Measurements from ENCODE around the gene SYNPO2. TPM values are rescaled to one million over a fixed set of nuclear protein-coding genes. Genes with fewer than 3 reads are reported as not detected.

The SYNPO2 gene
- total and polyA plus RNA-seq, 10 of the 15 experiments (the other 5 are each of a cell fraction or from before 2014, with no cell fraction given): 0.04 to 0.34 (median 0.28) TPM

DNA sequence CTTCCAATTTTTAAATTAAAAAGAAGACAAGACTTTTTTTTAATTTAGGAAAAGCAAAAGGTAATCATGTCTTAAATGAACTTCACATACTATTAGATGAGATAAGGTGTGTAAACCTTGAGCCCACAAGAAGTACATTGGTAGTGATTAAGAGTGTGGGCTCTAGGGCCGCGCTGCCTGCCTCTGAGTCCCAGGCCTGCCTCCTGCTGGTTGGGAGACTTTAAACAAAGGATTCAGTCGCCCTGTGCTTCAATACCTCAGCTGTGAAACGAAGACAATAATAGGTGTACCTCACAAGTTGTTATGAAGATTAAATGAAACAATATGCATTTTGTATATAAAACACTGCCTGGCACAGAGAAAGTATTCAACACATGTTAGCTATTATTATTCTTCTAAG lies 151.1 kb downstream of the SYNPO2 start:
- Histone ChIP-seq H3K27ac (ENCODE audit: control insufficient read depth, insufficient read depth) (no peak overlapping the region), H3K79me2 (ENCODE audit: control insufficient read depth, insufficient read depth, low read length) (no peaks in the 10 kb centered on the region), H3K36me3 (ENCODE audit: control insufficient read depth in 2 of 2, insufficient read depth in 2 of 2, low read length in 1 of 2) (no peaks in the 10 kb centered on the region), H3K4me2 (ENCODE audit: control insufficient read depth, insufficient read depth) (no peak overlapping the region), H4K20me1 (ENCODE audit: control insufficient read depth, insufficient read depth) (no peaks in the 10 kb centered on the region), H3K4me3 (no peak overlapping the region), H2AFZ (ENCODE audit: control insufficient read depth, low read depth, low read length) (no peak overlapping the region), H3K9ac (ENCODE audit: control insufficient read depth, insufficient read depth, low read length) (no peak overlapping the region), H3K9me3 (replicated peaks; ENCODE audit: control insufficient read depth, insufficient read depth, low read length) (no peaks in the 10 kb centered on the region), H3K27me3 (replicated peaks in 1 of 2; ENCODE audit: control insufficient read depth in 2 of 2, insufficient read depth in 2 of 2, low read length in 1 of 2) (no peaks in the 10 kb centered on the region; a peak in 1 of 4 replicates), H3K4me1 (ENCODE audit: control insufficient read depth, insufficient read depth, low read length) (peaks cover 6% of the 10 kb centered on the region; the same call in 1 of the 2 replicates)
- intact Hi-C loops (cut with micrococcal nuclease; ENCODE audit: unreplicated experiment) (loop anchor here (2.0 to 5.0 kb wide), 2 partner anchors 59 to 453 kb away; no protein-coding TSS in a partner anchor), in situ Hi-C loops (cut with MboI) (loop anchor here (5.0 to 10.0 kb wide), 2 partner anchors 263 to 455 kb away; a partner anchor contains a TSS)
- ChIA-PET SMC1A (ENCODE audit: uncharacterized antibody, unreplicated experiment) (interaction anchor here (1.3 to 1.6 kb wide), 2 partner anchors 14 to 60 kb away, joined by 3 to 7 read pairs; no protein-coding TSS in a partner anchor), CTCF (interaction anchor here (0.6 to 4.0 kb wide), 13 partner anchors 9 to 455 kb away, joined by 3 to 28 read pairs (median 6); a partner anchor contains a TSS), POLR2A (no interaction called here), RAD21 (ENCODE audit: unreplicated experiment) (interaction anchor here (1.1 to 2.8 kb wide), 4 partner anchors 10 to 589 kb away, joined by 4 to 9 read pairs (median 4); partner anchors contain the start of gene PDE5A)
- FAIRE-seq: no peak
- no peak for TF ChIP-seq SIN3A (IDR thresholded peaks at IDR 0.05; ENCODE audit: low read depth, low read length)
- TF ChIP-seq, protein P1, sequence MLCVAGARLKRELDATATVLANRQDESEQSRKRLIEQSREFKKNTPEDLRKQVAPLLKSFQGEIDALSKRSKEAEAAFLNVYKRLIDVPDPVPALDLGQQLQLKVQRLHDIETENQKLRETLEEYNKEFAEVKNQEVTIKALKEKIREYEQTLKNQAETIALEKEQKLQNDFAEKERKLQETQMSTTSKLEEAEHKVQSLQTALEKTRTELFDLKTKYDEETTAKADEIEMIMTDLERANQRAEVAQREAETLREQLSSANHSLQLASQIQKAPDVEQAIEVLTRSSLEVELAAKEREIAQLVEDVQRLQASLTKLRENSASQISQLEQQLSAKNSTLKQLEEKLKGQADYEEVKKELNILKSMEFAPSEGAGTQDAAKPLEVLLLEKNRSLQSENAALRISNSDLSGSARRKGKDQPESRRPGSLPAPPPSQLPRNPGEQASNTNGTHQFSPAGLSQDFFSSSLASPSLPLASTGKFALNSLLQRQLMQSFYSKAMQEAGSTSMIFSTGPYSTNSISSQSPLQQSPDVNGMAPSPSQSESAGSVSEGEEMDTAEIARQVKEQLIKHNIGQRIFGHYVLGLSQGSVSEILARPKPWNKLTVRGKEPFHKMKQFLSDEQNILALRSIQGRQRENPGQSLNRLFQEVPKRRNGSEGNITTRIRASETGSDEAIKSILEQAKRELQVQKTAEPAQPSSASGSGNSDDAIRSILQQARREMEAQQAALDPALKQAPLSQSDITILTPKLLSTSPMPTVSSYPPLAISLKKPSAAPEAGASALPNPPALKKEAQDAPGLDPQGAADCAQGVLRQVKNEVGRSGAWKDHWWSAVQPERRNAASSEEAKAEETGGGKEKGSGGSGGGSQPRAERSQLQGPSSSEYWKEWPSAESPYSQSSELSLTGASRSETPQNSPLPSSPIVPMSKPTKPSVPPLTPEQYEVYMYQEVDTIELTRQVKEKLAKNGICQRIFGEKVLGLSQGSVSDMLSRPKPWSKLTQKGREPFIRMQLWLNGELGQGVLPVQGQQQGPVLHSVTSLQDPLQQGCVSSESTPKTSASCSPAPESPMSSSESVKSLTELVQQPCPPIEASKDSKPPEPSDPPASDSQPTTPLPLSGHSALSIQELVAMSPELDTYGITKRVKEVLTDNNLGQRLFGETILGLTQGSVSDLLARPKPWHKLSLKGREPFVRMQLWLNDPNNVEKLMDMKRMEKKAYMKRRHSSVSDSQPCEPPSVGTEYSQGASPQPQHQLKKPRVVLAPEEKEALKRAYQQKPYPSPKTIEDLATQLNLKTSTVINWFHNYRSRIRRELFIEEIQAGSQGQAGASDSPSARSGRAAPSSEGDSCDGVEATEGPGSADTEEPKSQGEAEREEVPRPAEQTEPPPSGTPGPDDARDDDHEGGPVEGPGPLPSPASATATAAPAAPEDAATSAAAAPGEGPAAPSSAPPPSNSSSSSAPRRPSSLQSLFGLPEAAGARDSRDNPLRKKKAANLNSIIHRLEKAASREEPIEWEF (IDR thresholded peaks at IDR 0.05; ENCODE audit: insufficient replicate concordance, low read depth, low read length): no peak
- no peak for TF ChIP-seq HCFC1 (IDR thresholded peaks at IDR 0.05; ENCODE audit: low read length)
- TF ChIP-seq, protein P2, sequence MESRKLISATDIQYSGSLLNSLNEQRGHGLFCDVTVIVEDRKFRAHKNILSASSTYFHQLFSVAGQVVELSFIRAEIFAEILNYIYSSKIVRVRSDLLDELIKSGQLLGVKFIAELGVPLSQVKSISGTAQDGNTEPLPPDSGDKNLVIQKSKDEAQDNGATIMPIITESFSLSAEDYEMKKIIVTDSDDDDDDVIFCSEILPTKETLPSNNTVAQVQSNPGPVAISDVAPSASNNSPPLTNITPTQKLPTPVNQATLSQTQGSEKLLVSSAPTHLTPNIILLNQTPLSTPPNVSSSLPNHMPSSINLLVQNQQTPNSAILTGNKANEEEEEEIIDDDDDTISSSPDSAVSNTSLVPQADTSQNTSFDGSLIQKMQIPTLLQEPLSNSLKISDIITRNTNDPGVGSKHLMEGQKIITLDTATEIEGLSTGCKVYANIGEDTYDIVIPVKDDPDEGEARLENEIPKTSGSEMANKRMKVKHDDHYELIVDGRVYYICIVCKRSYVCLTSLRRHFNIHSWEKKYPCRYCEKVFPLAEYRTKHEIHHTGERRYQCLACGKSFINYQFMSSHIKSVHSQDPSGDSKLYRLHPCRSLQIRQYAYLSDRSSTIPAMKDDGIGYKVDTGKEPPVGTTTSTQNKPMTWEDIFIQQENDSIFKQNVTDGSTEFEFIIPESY (IDR thresholded peaks at IDR 0.05): no peak
- no peak for TF ChIP-seq MTA2 (IDR thresholded peaks at IDR 0.05; ENCODE audit: low read depth)
- TF ChIP-seq YBX1 (IDR thresholded peaks at IDR 0.05): no peak
- TF ChIP-seq EP300 (IDR thresholded peaks at IDR 0.05; ENCODE audit: borderline replicate concordance in 1 of 2, control insufficient read depth in 1 of 2, low read depth in 2 of 2, low read length in 2 of 2): no peak
- TF ChIP-seq ETV6 (conservative IDR thresholded peaks at IDR 0.05 in 1 of 2, IDR thresholded peaks at IDR 0.05 in 1 of 2; ENCODE audit: borderline replicate concordance in 1 of 2, low read depth in 1 of 2): no peak
- no peak for TF ChIP-seq POU2F2 (IDR thresholded peaks at IDR 0.05; ENCODE audit: borderline replicate concordance, low read depth, low read length)
- no peak for TF ChIP-seq EED (IDR thresholded peaks at IDR 0.05; ENCODE audit: low read depth)
- TF ChIP-seq ASH2L (IDR thresholded peaks at IDR 0.05; ENCODE audit: borderline replicate concordance, low read depth): no peak
- TF ChIP-seq STAT1 (conservative IDR thresholded peaks at IDR 0.05): no peak
- DNase-seq (ENCODE audit: low read depth, low spot score): no peak
- no TSS peak for BruUV-seq (replicated peaks)
- no peak for ATAC-seq
- WGBS (ENCODE audit: insufficient coverage, insufficient replicate concordance, low lambda C conversion rate, missing lambda C conversion rate): 64% methylated on average over 4 of the region's 4 CpGs

Measured in GM12878 (cell line).